ENCODE results near the gene VCX2.
A peak's percentile ranks its signal among the peaks of the same experiment; 100 is the strongest.
"Not testable (repeated sequence)": the region's sequence is repeated elsewhere in the genome, so short reads cannot be mapped to it uniquely, and the experiment has no call there.

The VCX2 gene

GRCh38 chrX:8171169-8171568 is at the start of gene VCX2:
Gene VCX2 (minus strand): TSS chrX:8171267. CDS start chrX:8170643, 624 bp downstream.
- not testable (repeated sequence) for DNase-seq; H3K4me1 Mint-ChIP-seq; H3K27me3 Mint-ChIP-seq; H3K36me3 Mint-ChIP-seq; H3K27ac Mint-ChIP-seq; H3K9me3 Mint-ChIP-seq; ATAC-seq (replicated peaks); H3K4me3 Mint-ChIP-seq

DNA sequence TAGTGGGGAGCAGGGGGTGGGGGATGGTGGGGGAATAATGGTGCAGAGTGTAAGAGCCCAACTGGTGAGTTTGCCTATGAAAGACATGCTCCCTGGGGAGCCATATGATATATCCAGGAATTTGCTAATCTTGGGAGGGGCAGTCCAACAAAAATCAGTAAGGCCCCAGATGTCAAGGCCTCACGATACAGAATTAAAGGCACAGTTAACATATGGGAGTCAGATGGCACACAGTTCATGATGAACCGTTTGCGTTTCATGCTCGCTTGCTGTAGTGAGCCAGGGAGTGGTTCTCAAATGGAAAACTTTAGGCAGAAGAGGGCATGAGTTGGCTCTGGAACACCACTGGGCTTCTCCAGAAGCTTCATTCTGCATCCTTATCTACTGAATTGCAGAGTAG is 33.9 kb upstream of the VCX2 start:
- H3K4me1 Mint-ChIP-seq: no peaks in the 10 kb centered on the region
- DNase-seq (no peak), ATAC-seq (replicated peaks) (no peak)
- no peak overlapping the region for H3K4me3 Mint-ChIP-seq
- no peaks in the 10 kb centered on the region for H3K27me3 Mint-ChIP-seq
- H3K27ac Mint-ChIP-seq: no peak overlapping the region
- H3K36me3 Mint-ChIP-seq: no peaks in the 10 kb centered on the region
- H3K9me3 Mint-ChIP-seq: peaks cover 0 to 1% of the 10 kb centered on the region in 2 donors

- H3K36me3 Mint-ChIP-seq: no peaks in the 10 kb centered on the region
- H3K9me3 Mint-ChIP-seq: peaks cover 0 to 1% of the 10 kb centered on the region in 2 donors
- no peaks in the 10 kb centered on the region for H3K4me1 Mint-ChIP-seq
- DNase-seq (no peak), ATAC-seq (replicated peaks) (no peak)
- H3K27ac Mint-ChIP-seq: no peak overlapping the region
- no peak overlapping the region for H3K4me3 Mint-ChIP-seq
- H3K27me3 Mint-ChIP-seq: no peaks in the 10 kb centered on the region
Observed at GRCh38 chrX:8204169-8204935, 33.3 kb upstream of the VCX2 start.

DNA sequence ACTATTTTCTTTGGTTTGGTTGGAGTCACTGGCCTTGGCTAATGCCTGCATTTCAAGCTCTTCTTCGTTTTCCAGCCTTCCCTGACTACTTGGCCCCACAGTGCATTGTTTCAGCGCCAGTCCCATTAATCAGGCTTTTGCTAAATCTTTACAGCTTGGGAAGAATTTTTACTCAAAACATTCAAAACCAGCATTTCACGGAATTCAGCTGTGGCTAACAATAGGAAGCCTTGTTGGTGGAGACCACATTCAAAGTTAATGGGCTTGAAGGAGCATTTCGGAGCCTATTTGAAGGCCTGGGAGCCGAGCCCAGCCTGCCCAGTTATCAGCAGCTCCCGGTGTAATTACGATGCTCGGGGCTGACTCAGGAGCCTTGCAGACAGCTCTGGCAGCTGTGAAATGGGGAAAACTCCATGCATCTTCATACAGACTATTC is 30.8 kb upstream of the VCX2 start:
- Mint-ChIP-seq H3K4me3 (no peak overlapping the region), H3K27ac (no peak overlapping the region), H3K9me3 (peaks cover 0 to 1% of the 10 kb centered on the region in 2 donors), H3K27me3 (no peaks in the 10 kb centered on the region), H3K4me1 (no peaks in the 10 kb centered on the region), H3K36me3 (no peaks in the 10 kb centered on the region)
- ATAC-seq (replicated peaks) (no peak), DNase-seq (no peak)

GRCh38 chrX:8196776-8197175 is 25.7 kb upstream of the VCX2 start:
- H3K36me3 Mint-ChIP-seq: no peaks in the 10 kb centered on the region
- no peak overlapping the region for H3K4me3 Mint-ChIP-seq
- H3K9me3 Mint-ChIP-seq: peaks cover 2 to 4% of the 10 kb centered on the region in 2 donors
- no peaks in the 10 kb centered on the region for H3K4me1 Mint-ChIP-seq
- H3K27me3 Mint-ChIP-seq: no peaks in the 10 kb centered on the region
- no peak overlapping the region for H3K27ac Mint-ChIP-seq
- DNase-seq (no peak), ATAC-seq (replicated peaks) (no peak)

- DNase-seq (no peak), ATAC-seq (replicated peaks) (no peak)
- peaks cover 0 to 2% of the 10 kb centered on the region in 2 donors for H3K4me1 Mint-ChIP-seq
- H3K9me3 Mint-ChIP-seq: peaks cover 3 to 12% of the 10 kb centered on the region in 2 donors
- H3K27ac Mint-ChIP-seq: no peak overlapping the region
- H3K27me3 Mint-ChIP-seq: no peaks in the 10 kb centered on the region
- H3K4me3 Mint-ChIP-seq: no peak overlapping the region
- H3K36me3 Mint-ChIP-seq: no peaks in the 10 kb centered on the region
Observed at GRCh38 chrX:8194216-8194615, 23.1 kb upstream of the VCX2 start.

DNA sequence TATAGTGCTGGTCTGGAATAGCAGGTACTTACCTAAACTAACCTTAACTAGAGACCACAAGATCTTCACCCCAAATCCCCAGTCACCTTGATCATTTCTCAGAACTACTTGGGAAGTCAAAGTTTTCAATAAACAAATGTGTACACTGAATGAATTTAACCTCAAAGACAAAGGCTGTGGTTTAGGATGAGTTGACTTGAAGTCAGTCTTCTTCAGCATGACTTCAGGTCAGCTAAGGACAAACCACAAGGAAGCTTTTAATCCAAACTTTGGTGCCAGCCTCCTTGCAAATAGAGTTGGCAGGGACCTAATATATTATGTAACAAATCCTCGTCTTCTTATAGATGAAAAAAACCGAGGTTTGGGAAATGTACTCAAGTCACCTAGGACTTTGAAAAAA is 21.2 kb upstream of the VCX2 start:
- Mint-ChIP-seq H3K9me3 (peaks cover 3 to 13% of the 10 kb centered on the region in 2 donors), H3K36me3 (no peaks in the 10 kb centered on the region), H3K27ac (no peak overlapping the region), H3K27me3 (no peaks in the 10 kb centered on the region), H3K4me3 (no peak overlapping the region), H3K4me1 (peaks cover 0 to 2% of the 10 kb centered on the region in 2 donors)
- no peak for DNase-seq
- no peak for ATAC-seq (replicated peaks)

DNA sequence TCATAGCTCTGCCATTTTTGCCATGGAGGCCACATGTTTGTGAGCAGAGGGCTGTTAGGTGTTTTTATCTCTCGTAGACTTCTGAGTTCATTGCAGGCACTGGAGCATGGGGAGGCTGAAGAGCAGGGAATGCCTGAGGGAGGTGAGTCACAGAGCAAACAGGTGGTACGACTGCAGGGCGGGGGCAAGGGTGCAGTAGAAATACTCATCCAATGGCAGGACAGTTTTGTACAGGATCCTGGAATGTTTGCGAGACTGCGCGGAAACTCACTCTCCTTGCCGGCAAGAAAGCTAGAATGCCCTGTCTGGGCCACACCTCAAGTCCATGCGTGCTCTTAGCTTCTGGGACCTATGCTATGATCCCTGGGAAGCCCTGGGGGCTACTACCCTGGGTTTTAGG is 20.0 kb upstream of the VCX2 start:
- no peak overlapping the region for H3K4me3 Mint-ChIP-seq
- no peaks in the 10 kb centered on the region for H3K27me3 Mint-ChIP-seq
- no peak for DNase-seq
- H3K4me1 Mint-ChIP-seq: peaks cover 0 to 2% of the 10 kb centered on the region in 2 donors
- ATAC-seq (replicated peaks): no peak
- no peaks in the 10 kb centered on the region for H3K36me3 Mint-ChIP-seq
- peaks cover 3 to 13% of the 10 kb centered on the region in 2 donors for H3K9me3 Mint-ChIP-seq
- H3K27ac Mint-ChIP-seq: peak overlapping the region; percentile 10

DNA sequence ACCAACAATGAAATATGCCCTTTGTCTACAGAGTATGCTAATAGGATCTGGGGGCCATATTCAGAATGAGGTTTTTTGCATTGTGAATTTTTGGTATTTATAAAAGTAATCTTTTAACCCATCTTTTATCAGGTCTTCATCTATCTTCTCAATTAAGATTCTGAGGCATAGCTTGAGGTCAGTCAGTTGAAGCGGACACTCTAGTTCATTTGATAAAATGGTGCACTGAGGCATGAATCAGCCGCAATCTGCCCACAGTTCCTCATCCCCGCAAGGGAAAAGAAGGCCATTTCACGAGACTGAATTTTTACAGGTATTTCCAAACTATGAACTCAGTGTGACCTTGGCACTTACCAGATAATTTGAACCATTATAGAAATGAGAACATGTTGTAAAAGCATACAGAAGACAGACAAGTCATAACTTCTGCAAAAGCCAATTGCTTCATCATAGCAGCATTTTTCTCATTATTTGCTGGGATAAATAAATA is 19.3 kb upstream of the VCX2 start:
- Mint-ChIP-seq H3K36me3 (no peaks in the 10 kb centered on the region), H3K4me1 (peaks cover 0 to 2% of the 10 kb centered on the region in 2 donors), H3K9me3 (peaks cover 3 to 13% of the 10 kb centered on the region in 2 donors), H3K27ac (no peak overlapping the region), H3K4me3 (no peak overlapping the region), H3K27me3 (no peaks in the 10 kb centered on the region)
- no peak for ATAC-seq (replicated peaks)
- no peak for DNase-seq

GRCh38 chrX:8189096-8189830 is 18.2 kb upstream of the VCX2 start:
- ATAC-seq (replicated peaks): no peak
- no peak overlapping the region for H3K4me3 Mint-ChIP-seq

GRCh38 chrX:8183346-8183745 is 12.3 kb upstream of the VCX2 start:
- H3K27me3 Mint-ChIP-seq: no peaks in the 10 kb centered on the region
- no peaks in the 10 kb centered on the region for H3K4me1 Mint-ChIP-seq
- no peaks in the 10 kb centered on the region for H3K36me3 Mint-ChIP-seq
- H3K27ac Mint-ChIP-seq: no peak overlapping the region
- no peaks in the 10 kb centered on the region for H3K9me3 Mint-ChIP-seq
- H3K4me3 Mint-ChIP-seq: no peak overlapping the region
- ATAC-seq (replicated peaks) (no peak), DNase-seq (no peak)

More at GRCh38 chrX:8189096-8189830, 18.2 kb upstream of the VCX2 start:
- H3K9me3 Mint-ChIP-seq: peaks cover 1 to 13% of the 10 kb centered on the region in 2 donors
- no peak for DNase-seq
- H3K4me1 Mint-ChIP-seq: peaks cover 0 to 2% of the 10 kb centered on the region in 2 donors
- no peak overlapping the region for H3K27ac Mint-ChIP-seq
- no peaks in the 10 kb centered on the region for H3K27me3 Mint-ChIP-seq
- no peaks in the 10 kb centered on the region for H3K36me3 Mint-ChIP-seq

GRCh38 chrX:8179656-8180055 is 8.6 kb upstream of the VCX2 start:
- no peaks in the 10 kb centered on the region for H3K9me3 Mint-ChIP-seq
- no peaks in the 10 kb centered on the region for H3K36me3 Mint-ChIP-seq
- DNase-seq (no peak), ATAC-seq (replicated peaks) (no peak)
- no peaks in the 10 kb centered on the region for H3K27me3 Mint-ChIP-seq
- H3K27ac Mint-ChIP-seq: no peak overlapping the region
- H3K4me3 Mint-ChIP-seq: no peak overlapping the region
- no peaks in the 10 kb centered on the region for H3K4me1 Mint-ChIP-seq

DNA sequence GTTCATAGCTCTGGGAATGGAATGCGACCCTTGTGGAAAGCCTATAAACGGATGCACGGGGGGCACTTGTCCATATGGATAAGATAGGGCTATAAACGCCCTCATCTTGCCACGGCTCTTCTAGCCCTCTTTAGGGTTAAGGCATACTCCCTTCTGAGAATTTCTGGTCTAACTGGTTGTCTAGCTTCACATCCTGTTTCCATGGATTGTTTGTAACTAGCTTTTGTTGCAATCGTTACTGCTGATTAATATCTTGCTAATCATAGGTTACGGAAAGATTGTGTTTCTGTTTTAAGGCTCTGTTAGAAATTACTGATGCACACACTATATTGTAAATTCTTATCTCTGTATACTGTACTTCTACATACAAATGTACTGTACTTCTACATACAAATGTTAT is 17.1 kb downstream of the VCX2 start:
- not testable (repeated sequence) for ATAC-seq (replicated peaks); H3K36me3 Mint-ChIP-seq; DNase-seq

DNA sequence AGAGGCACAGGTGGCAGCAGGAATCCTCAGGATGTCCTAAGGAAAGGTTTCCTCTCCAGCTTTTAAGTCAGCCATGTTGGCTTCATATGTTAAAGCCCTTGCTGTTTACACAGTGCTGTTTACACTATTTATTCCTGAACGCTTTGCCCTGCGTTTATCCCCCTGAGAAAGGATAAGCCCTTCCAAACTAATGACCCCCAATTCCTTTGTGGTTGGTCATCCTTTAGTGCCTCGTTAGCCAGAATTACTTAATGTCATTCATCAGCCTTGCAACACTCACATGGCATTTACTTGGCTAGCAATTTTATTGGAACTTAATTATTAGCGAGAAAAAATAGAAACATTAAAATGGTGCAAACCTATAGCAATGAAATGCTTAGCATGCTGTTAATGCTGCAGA is 23.8 kb downstream of the VCX2 start:
- Mint-ChIP-seq H3K36me3 (no peaks in the 10 kb centered on the region), H3K4me3 (no peak overlapping the region), H3K4me1 (no peaks in the 10 kb centered on the region), H3K27ac (no peak overlapping the region), H3K27me3 (no peaks in the 10 kb centered on the region), H3K9me3 (peaks cover 5 to 14% of the 10 kb centered on the region in 2 donors)
- DNase-seq (no peak), ATAC-seq (replicated peaks) (no peak)

More for the DNA sequence above, 17.1 kb downstream of the VCX2 start:
- not testable (repeated sequence) for H3K4me1 Mint-ChIP-seq, H3K4me3 Mint-ChIP-seq, H3K27me3 Mint-ChIP-seq, H3K27ac Mint-ChIP-seq
- peaks cover 7 to 14% of the 10 kb centered on the region in 2 donors for H3K9me3 Mint-ChIP-seq

- no peak overlapping the region for H3K4me3 Mint-ChIP-seq
- ATAC-seq (replicated peaks): no peak
Observed at GRCh38 chrX:8144925-8145324, 26.1 kb downstream of the VCX2 start.

More at GRCh38 chrX:8144925-8145324, 26.1 kb downstream of the VCX2 start:
- Mint-ChIP-seq H3K4me1 (no peaks in the 10 kb centered on the region), H3K27ac (no peak overlapping the region), H3K9me3 (peaks cover 3 to 5% of the 10 kb centered on the region in 2 donors), H3K36me3 (no peaks in the 10 kb centered on the region), H3K27me3 (no peaks in the 10 kb centered on the region)
- DNase-seq: no peak
